ENCODE results near the gene OR6J1.

Gene OR6J1

DNA sequence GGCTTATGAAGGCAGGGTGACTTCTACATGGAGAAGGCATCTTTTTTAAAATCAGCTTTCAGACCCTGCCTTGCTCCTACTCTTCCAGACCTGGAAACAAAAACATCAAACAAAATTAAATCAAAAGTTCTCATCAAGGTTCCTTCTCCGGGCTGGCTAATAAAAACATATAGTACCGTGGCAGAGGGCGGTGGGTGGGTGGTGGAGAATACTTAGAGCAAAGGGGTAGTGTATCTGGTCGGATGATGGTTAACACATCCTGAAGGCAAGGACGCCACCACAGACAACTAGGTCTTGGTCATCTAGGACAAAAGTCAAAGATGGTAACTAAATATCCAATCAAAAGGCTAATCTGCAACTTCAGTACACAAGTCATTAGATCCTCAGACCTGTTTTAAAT lies 56.9 kb downstream of the OR6J1 start:
- no peaks in the 10 kb centered on the region for H3K9me3 ChIP-seq (replicated peaks; ENCODE audit: insufficient read depth, low read length)
- H3K9ac ChIP-seq (ENCODE audit: low read length), result no peak overlapping the region
- TF ChIP-seq EZH2 (optimal IDR thresholded peaks at IDR 0.05; ENCODE audit: low read depth, low read length) (no peak), EZH2phosphoT487 (IDR thresholded peaks at IDR 0.05; ENCODE audit: low read length) (no peak), CTCF (IDR thresholded peaks at IDR 0.05; ENCODE audit: low read length) (no peak)
- no peak overlapping the region for H3K4me3 ChIP-seq (ENCODE audit: low read length)
- peaks cover 8% of the 10 kb centered on the region for H3K4me1 ChIP-seq (ENCODE audit: low read length)
- no peaks in the 10 kb centered on the region for H3K9me2 ChIP-seq (replicated peaks; ENCODE audit: insufficient read depth, low read length)
- peak overlapping the region; percentile 71; the same call in 1 of the 2 replicates for H3K4me2 ChIP-seq (ENCODE audit: low read depth, low read length)
- no peaks in the 10 kb centered on the region for H4K20me1 ChIP-seq (ENCODE audit: insufficient read depth, low read length)
- no peak overlapping the region for H3K27ac ChIP-seq (ENCODE audit: low read length)
- DNase-seq, result no peak
- H3K79me2 ChIP-seq (ENCODE audit: low read length), result peaks cover 58% of the 10 kb centered on the region
- no peak overlapping the region for H2AFZ ChIP-seq (ENCODE audit: low read length)
- peaks cover 7% of the 10 kb centered on the region for H3F3A ChIP-seq (ENCODE audit: insufficient read depth, low read length)
- no peaks in the 10 kb centered on the region for H3K27me3 ChIP-seq (replicated peaks; ENCODE audit: insufficient read depth, low read length)
- no peaks in the 10 kb centered on the region for H3K36me3 ChIP-seq (replicated peaks; ENCODE audit: insufficient read depth, low read length)

DNA sequence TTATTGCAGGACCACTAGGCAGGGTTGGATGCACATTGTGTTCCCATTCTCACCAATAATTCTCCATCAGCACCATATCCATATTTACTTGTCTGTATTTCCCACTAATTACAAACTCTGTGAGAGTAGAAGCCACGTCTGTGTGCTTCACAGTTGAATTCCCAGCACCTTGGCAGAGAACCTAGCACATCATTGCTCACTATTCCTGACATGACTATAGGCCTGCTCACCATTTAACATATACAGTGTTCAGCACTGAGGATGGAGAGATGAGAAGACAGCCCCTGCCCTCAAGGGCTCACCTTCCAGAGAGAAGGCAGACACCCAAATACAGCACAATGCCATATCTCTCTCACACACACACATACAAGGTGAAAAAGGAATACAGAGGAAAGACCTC lies 60.2 kb downstream of the OR6J1 start:
- Histone ChIP-seq H3K4me2 (ENCODE audit: low read depth, low read length) (no peak overlapping the region), H3K4me1 (ENCODE audit: low read length) (peaks cover 8% of the 10 kb centered on the region; the same call in 1 of the 2 replicates), H3K4me3 (ENCODE audit: low read length) (no peak overlapping the region), H3K27ac (ENCODE audit: low read length) (no peak overlapping the region), H4K20me1 (ENCODE audit: insufficient read depth, low read length) (no peaks in the 10 kb centered on the region), H3K9ac (ENCODE audit: low read length) (no peak overlapping the region), H3K36me3 (replicated peaks; ENCODE audit: insufficient read depth, low read length) (no peaks in the 10 kb centered on the region), H3K9me3 (replicated peaks; ENCODE audit: insufficient read depth, low read length) (no peaks in the 10 kb centered on the region), H3K79me2 (ENCODE audit: low read length) (peaks cover 73% of the 10 kb centered on the region), H3K27me3 (replicated peaks; ENCODE audit: insufficient read depth, low read length) (no peaks in the 10 kb centered on the region), H3F3A (ENCODE audit: insufficient read depth, low read length) (peaks cover 4% of the 10 kb centered on the region; the same call in 1 of the 2 replicates), H3K9me2 (replicated peaks; ENCODE audit: insufficient read depth, low read length) (no peaks in the 10 kb centered on the region), H2AFZ (ENCODE audit: low read length) (no peak overlapping the region)
- no peak for DNase-seq
- TF ChIP-seq EZH2 (optimal IDR thresholded peaks at IDR 0.05; ENCODE audit: low read depth, low read length), result no peak
- no peak for TF ChIP-seq CTCF (IDR thresholded peaks at IDR 0.05; ENCODE audit: low read length)
- no peak for TF ChIP-seq EZH2phosphoT487 (IDR thresholded peaks at IDR 0.05; ENCODE audit: low read length)

All from MM.1S (cell line).